Heart left ventricle (tissue), 16 donors: Measurements from ENCODE around the gene ZNF526. TPM values are rescaled to one million over a fixed set of nuclear protein-coding genes. Genes with fewer than 3 reads are reported as not detected.
A peak's percentile ranks its signal among the peaks of the same experiment; 100 is the strongest.

Source experiments
- ATAC-seq, 4 donors: fragments of 200-7000 bp; cut with Tn5 transposase; one replicate each; pipeline ENCODE4 v1.9.1; 2020 to 2022; ENCODE audit warnings: moderate library complexity in 4 of 4, mild to moderate bottlenecking in 3 of 4, moderate number of reproducible peaks in 1 of 4
- DNase-seq, 5 donors: peaks; one replicate each; pipeline ENCODE4 v3.0.0-alpha.2; 2020
- H3K27ac ChIP-seq, 12 donors: fragments of 200-600 bp; sonication (generic) in 4 of 12; one replicate each; pipeline versions ENCODE4 v1.5.0 to v1.8.0; 2016 to 2022; ENCODE audit warnings: mild to moderate bottlenecking in 2 of 12
- H3K27me3 ChIP-seq, 9 donors: fragments of 200-600 bp; sonication (generic) in 2 of 9; one replicate each; pipeline versions ENCODE4 v1.5.1 to v1.8.0; 2016 to 2022; ENCODE audit warnings: mild to moderate bottlenecking in 3 of 9
- H3K36me3 ChIP-seq, 9 donors: fragments of 200-600 bp; sonication (generic) in 2 of 9; one replicate each; pipeline versions ENCODE4 v1.5.0 to v1.8.0; 2018 to 2022; ENCODE audit warnings: mild to moderate bottlenecking in 2 of 9
- H3K4me1 ChIP-seq, 12 donors: fragments of 200-600 bp; sonication (generic) in 4 of 12; one replicate each; pipeline versions ENCODE4 v1.5.0 to v1.8.0; 2016 to 2022; ENCODE audit warnings: mild to moderate bottlenecking in 3 of 12
- H3K4me3 ChIP-seq, 12 donors: fragments of 200-600 bp; sonication (generic) in 4 of 12; one replicate each; pipeline versions ENCODE4 v1.5.0 to v1.8.0; 2017 to 2022; ENCODE audit warnings: mild to moderate bottlenecking in 9 of 12, moderate library complexity in 4 of 12
- H3K9me3 ChIP-seq, 12 donors: fragments of 200-600 bp; sonication (generic) in 4 of 12; one replicate each; pipeline versions ENCODE4 v1.5.0 to v1.8.0; 2016 to 2022; ENCODE audit warnings: mild to moderate bottlenecking in 1 of 12
- POLR2A ChIP-seq, 2 donors: fragments of 450-650 bp; IDR thresholded peaks; one replicate each; pipeline ENCODE4 v1.6.1; 2017; ENCODE audit warnings: antibody characterized with exemption in 2 of 2, mild to moderate bottlenecking in 2 of 2, moderate library complexity in 2 of 2
- WGBS, 4 donors: extraction: QIAGEN DNeasy Blood & Tissue Kit in 2 of 4; methylation state at CpG; one replicate each; pipeline versions ENCODE4 v1.1.5 to v1.1.7; 2013 to 2018; 5-methylcytosine and 5-hydroxymethylcytosine counted together
- intact Hi-C, 10 donors: fragments of 100-400 bp; cut with DNase I; formaldehyde crosslinking; loops; one replicate each; pipeline versions ENCODE4 v1.11.1 to v1.14.2; 2022
- polyA plus RNA-seq, 2 donors: library from polyadenylated mRNA; stranded (reverse); fragments of 200-250 nt; gene quantifications; one replicate each; pipeline ENCODE4 v1.2.3, GENCODE V29; 2013
- total RNA-seq, 9 donors: library from RNA; depleted of rRNA in 2 of 9; stranded (reverse); fragments of >200 nt in 2 of 9; fragmentation: NEBNext Ultra II Directional in 3 of 9; extraction: Animal tissue kit (Norgen Biotek cat#: 25700) in 3 of 9; gene quantifications; one replicate each; pipeline versions ENCODE4 v1.1.0 to v1.2.4, GENCODE V29; 2016 to 2023
- TF ChIP-seq, protein P1 (sequence below), 12 donors: fragments of 200-600 bp; sonication (generic) in 4 of 12; IDR thresholded peaks; one replicate each; pipeline versions ENCODE4 v1.5.0 to v1.8.0; 2018 to 2022; ENCODE audit warnings: antibody characterized with exemption in 12 of 12, mild to moderate bottlenecking in 5 of 12
- donor health status: ischemic (EF 13 %, LVEDD 7.1; RV severe dilation, severe dysfunction).
- donor health status: healthy with polysubstance abuse.
- donor health status: DM: no; HTN: yes; CAD: no.
- donor health status: DM: no; HTN: no; CAD: no.
- donor health status: ischemic (EF 25% LVEDD 6.9; RV normal size, moderate dysfunction).
- donor health status: ischemic (EF 25% LVEDD 5.7; RV mildly dilated, moderate dysfunction).
- donor health status: healthy.
- donor health status: DM: yes; HTN: yes; CAD: no.
- donor health status: ischemic (EF 35%, LVEDD 5.7; RV mildly dilated, moderate dysfunction).
- donor health status: nonischemic (EF 11% LVEDD 7.7; RV severe dilation, severe dysfunction).
- donor health status: DM: yes; HTN: yes; CAD: no.
- donor health status: PGD.
- donor health status: ischemic (EF 29% LVEDD 5.4; RV normal size, mild dysfunction).
- donor health status: nonischemic (EF 23%, LVEDD 6.1; RV moderate dilation, normal function).

The ZNF526 gene
- total and polyA plus RNA-seq, 11 donors = 3.3 to 7.2 (median 5.4) TPM

DNA sequence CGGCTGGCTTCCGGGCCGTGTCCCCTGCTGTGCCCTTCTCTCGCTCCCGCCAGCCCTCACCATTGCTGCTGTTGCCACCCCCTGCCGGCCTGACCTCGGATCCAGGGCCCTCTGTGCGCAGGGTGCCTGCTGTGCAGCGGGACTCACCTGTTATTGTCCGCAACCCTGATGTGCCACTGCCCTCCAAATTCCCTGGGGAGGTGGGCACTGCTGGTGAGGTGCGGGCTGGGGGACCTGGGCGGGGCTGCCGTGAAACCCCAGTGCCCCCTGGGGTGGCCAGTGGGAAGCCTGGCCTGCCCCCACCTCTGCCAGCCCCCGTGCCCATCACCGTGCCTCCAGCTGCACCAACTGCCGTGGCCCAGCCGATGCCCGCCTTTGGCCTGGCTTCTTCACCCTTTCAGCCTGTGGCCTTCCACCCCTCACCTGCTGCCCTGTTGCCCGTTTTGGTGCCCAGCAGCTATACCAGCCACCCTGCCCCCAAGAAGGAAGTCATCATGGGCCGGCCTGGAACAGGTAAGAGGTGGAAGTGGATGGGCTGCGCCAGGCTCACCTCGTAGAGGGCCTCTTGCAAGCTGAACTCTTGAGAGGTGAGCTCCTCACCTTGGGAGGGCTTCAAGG is 54.1 kb downstream of the ZNF526 start:
- Histone ChIP-seq H3K4me3 (no peak overlapping the region), H3K27me3 (no peaks in the 10 kb centered on the region), H3K27ac (peak overlapping the region in 1 of 12 donors; percentile 6), H3K36me3 (peaks cover 0 to 45% (median 29%) of the 10 kb centered on the region in 9 donors), H3K9me3 (no peaks in the 10 kb centered on the region), H3K4me1 (peaks cover 21 to 84% (median 68%) of the 10 kb centered on the region in 12 donors)
- no peak for DNase-seq
- WGBS, 4 donors = 88 to 94% (median 93%) methylated on average over 16 to 22 of the region's 22 CpGs
- intact Hi-C loops = no loop called here
- ATAC-seq = no peak
- TF ChIP-seq POLR2A (IDR thresholded peaks at IDR 0.05) = no peak
- TF ChIP-seq, protein P1, sequence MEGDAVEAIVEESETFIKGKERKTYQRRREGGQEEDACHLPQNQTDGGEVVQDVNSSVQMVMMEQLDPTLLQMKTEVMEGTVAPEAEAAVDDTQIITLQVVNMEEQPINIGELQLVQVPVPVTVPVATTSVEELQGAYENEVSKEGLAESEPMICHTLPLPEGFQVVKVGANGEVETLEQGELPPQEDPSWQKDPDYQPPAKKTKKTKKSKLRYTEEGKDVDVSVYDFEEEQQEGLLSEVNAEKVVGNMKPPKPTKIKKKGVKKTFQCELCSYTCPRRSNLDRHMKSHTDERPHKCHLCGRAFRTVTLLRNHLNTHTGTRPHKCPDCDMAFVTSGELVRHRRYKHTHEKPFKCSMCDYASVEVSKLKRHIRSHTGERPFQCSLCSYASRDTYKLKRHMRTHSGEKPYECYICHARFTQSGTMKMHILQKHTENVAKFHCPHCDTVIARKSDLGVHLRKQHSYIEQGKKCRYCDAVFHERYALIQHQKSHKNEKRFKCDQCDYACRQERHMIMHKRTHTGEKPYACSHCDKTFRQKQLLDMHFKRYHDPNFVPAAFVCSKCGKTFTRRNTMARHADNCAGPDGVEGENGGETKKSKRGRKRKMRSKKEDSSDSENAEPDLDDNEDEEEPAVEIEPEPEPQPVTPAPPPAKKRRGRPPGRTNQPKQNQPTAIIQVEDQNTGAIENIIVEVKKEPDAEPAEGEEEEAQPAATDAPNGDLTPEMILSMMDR (IDR thresholded peaks at IDR 0.05) = no peak

DNA sequence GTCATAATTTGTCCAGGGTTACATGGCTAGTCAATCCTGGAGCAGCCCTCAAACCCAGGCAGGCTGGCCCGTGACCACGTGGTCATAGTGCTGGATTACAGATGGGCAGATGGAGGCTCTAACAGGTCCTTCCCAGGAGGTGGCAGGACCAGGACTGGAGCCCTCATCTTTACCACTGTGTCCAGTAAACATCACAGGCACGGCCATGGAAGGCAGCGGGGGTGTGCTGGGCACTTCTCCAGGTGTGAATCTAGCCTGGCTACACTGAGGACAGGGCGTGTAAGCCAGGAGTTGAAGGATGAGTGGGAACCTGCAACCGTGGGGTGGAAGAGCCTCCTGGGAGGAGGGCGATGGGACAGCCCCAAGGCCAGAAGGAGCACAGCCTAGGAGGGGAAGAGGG is 55.0 kb downstream of the ZNF526 start:
- WGBS, 4 donors = 73 to 78% (median 76%) methylated on average over 6 to 7 of the region's 7 CpGs
- peaks cover 26 to 87% (median 70%) of the 10 kb centered on the region in 12 donors for H3K4me1 ChIP-seq

DNA sequence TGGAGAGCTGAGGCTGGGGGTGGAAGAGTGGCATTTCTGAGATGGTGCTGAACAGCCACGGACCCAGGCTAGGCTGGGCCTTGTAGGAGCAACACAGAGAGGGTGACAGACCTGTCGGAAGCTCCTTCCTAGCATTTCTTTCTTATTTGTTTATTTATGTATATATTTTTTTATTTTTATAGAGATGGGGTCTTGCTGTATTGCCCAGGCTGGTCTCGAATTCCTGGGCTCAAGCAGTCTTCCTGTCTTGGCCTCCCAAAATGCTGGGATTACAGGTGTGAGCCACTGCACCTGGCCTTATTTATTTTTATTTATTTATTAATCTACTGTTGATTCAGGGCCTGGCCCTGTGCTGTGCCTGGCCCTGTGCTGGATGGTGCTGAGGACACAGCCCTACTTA is 55.4 kb downstream of the ZNF526 start:
- no peak for TF ChIP-seq POLR2A (IDR thresholded peaks at IDR 0.05)
- TF ChIP-seq, protein P1 (IDR thresholded peaks at IDR 0.05) = no peak
- Histone ChIP-seq H3K4me1 (peaks cover 24 to 85% (median 66%) of the 10 kb centered on the region in 12 donors), H3K27me3 (no peaks in the 10 kb centered on the region), H3K27ac (peak overlapping the region in 5 of 12 donors; percentile 20 to 96 (median 41)), H3K36me3 (peaks cover 0 to 45% (median 29%) of the 10 kb centered on the region in 9 donors), H3K4me3 (no peak overlapping the region), H3K9me3 (no peaks in the 10 kb centered on the region)
- DNase-seq = no peak
- no peak for ATAC-seq
- intact Hi-C loops = no loop called here
- whole genome bisulfite sequencing, 4 donors = 85 to 97% (median 93%) methylated on average over 3 of the region's 3 CpGs

More for the DNA sequence above, 55.0 kb downstream of the ZNF526 start:
- peak overlapping the region in 2 of 12 donors; percentile 20 to 26 for H3K27ac ChIP-seq
- H3K27me3 ChIP-seq = no peaks in the 10 kb centered on the region
- peaks cover 0 to 45% (median 29%) of the 10 kb centered on the region in 9 donors for H3K36me3 ChIP-seq
- no peak for DNase-seq
- intact Hi-C loops = no loop called here
- no peak overlapping the region for H3K4me3 ChIP-seq
- H3K9me3 ChIP-seq = no peaks in the 10 kb centered on the region
- TF ChIP-seq, protein P1 (IDR thresholded peaks at IDR 0.05) = no peak
- TF ChIP-seq POLR2A (IDR thresholded peaks at IDR 0.05) = no peak
- ATAC-seq = no peak

DNA sequence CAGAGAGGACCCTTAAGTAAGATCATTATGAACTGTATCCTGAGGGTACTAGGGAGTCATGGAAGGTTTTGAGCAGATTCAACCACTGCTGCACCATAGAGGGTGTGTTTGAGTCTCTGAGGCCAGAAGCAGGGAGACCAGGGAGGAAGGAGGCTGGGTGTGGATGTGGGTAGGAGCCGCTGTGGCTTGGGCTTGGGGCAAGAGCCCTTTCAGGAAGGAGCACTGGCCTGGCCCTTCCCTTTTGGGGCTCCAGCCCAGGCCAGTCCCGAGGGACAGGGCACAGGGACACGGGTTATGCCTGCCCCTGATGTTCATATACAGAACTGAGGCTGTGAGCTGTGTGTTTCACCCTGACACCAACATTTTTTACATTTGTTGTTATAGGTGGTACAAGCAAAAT is 56.2 kb downstream of the ZNF526 start:
- TF ChIP-seq, protein P1 (IDR thresholded peaks at IDR 0.05) = no peak
- TF ChIP-seq POLR2A (IDR thresholded peaks at IDR 0.05) = no peak
- DNase-seq (peak in 1 of 5 donors; percentile 37), ATAC-seq (no peak)
- 47 to 70% (median 54%) methylated on average over 2 to 3 of the region's 3 CpGs for WGBS, 4 donors
- Histone ChIP-seq H3K27ac (peak overlapping the region in 10 of 12 donors; percentile 8 to 98 (median 46)), H3K36me3 (peaks cover 0 to 45% (median 29%) of the 10 kb centered on the region in 9 donors), H3K4me3 (no peak overlapping the region), H3K27me3 (no peaks in the 10 kb centered on the region), H3K9me3 (no peaks in the 10 kb centered on the region), H3K4me1 (peaks cover 18 to 85% (median 62%) of the 10 kb centered on the region in 12 donors)
- intact Hi-C loops = no loop called here
